ENCODE data around the gene ADISSP.

Gene ADISSP

GRCh38 chr20:3775457-3776108 lies 8.0 kb upstream of the ADISSP start:
- no peak for TF ChIP-seq CTCF (IDR thresholded peaks at IDR 0.05; ENCODE audit: low read length)
- TF ChIP-seq EZH2 (IDR thresholded peaks at IDR 0.05; ENCODE audit: borderline replicate concordance, low read length): no peak
- Histone ChIP-seq H3K36me3 (ENCODE audit: insufficient read depth, low read length) (no peaks in the 10 kb centered on the region; the same call in 1 of the 2 replicates), H3K27ac (ENCODE audit: low read depth, low read length, poor library complexity, severe bottlenecking) (no peak overlapping the region), H3F3A (ENCODE audit: insufficient read depth, low read length) (no peaks in the 10 kb centered on the region), H3K9me3 (ENCODE audit: low read length) (no peaks in the 10 kb centered on the region), H3K4me1 (ENCODE audit: insufficient read depth, low read length, severe bottlenecking) (peaks cover 17% of the 10 kb centered on the region), H3K9ac (ENCODE audit: low read length) (no peak overlapping the region), H4K20me1 (ENCODE audit: insufficient read depth, low read length) (no peaks in the 10 kb centered on the region), H3K27me3 (ENCODE audit: insufficient read depth, low read length) (peaks cover 7% of the 10 kb centered on the region), H3K79me2 (ENCODE audit: insufficient read depth, low read length) (no peaks in the 10 kb centered on the region), H2AFZ (ENCODE audit: low read length) (no peak overlapping the region), H3K4me2 (ENCODE audit: low read length) (no peak overlapping the region), H3K9me2 (ENCODE audit: low read depth, low read length) (no peaks in the 10 kb centered on the region), H3K4me3 (ENCODE audit: low read depth, low read length, poor library complexity, severe bottlenecking) (no peak overlapping the region)

GRCh38 chr20:3771552-3772058 lies 4.1 kb upstream of the ADISSP start:
- no peak for TF ChIP-seq EZH2 (IDR thresholded peaks at IDR 0.05; ENCODE audit: borderline replicate concordance, low read length)
- TF ChIP-seq CTCF (IDR thresholded peaks at IDR 0.05; ENCODE audit: low read length): no peak
- Histone ChIP-seq H3K36me3 (ENCODE audit: insufficient read depth, low read length) (no peaks in the 10 kb centered on the region; the same call in 1 of the 2 replicates), H3K27me3 (ENCODE audit: insufficient read depth, low read length) (no peaks in the 10 kb centered on the region), H3K9me3 (ENCODE audit: low read length) (no peaks in the 10 kb centered on the region), H4K20me1 (ENCODE audit: insufficient read depth, low read length) (no peaks in the 10 kb centered on the region), H3K9me2 (ENCODE audit: low read depth, low read length) (no peaks in the 10 kb centered on the region), H3K4me3 (ENCODE audit: low read depth, low read length, poor library complexity, severe bottlenecking) (no peak overlapping the region), H3K9ac (ENCODE audit: low read length) (no peak overlapping the region), H3K4me1 (ENCODE audit: insufficient read depth, low read length, severe bottlenecking) (peaks cover 12% of the 10 kb centered on the region), H3K4me2 (ENCODE audit: low read length) (no peak overlapping the region), H2AFZ (ENCODE audit: low read length) (no peak overlapping the region), H3F3A (ENCODE audit: insufficient read depth, low read length) (no peaks in the 10 kb centered on the region), H3K79me2 (ENCODE audit: insufficient read depth, low read length) (no peaks in the 10 kb centered on the region), H3K27ac (ENCODE audit: low read depth, low read length, poor library complexity, severe bottlenecking) (no peak overlapping the region)

GRCh38 chr20:3768342-3769130 lies 983 bp upstream of the ADISSP start:
- H3K9me2 ChIP-seq (ENCODE audit: low read depth, low read length): no peaks in the 10 kb centered on the region
- no peaks in the 10 kb centered on the region; the same call in none of the 2 replicates for H3K36me3 ChIP-seq (ENCODE audit: insufficient read depth, low read length)
- peaks cover 24% of the 10 kb centered on the region for H3K4me1 ChIP-seq (ENCODE audit: insufficient read depth, low read length, severe bottlenecking)
- H4K20me1 ChIP-seq (ENCODE audit: insufficient read depth, low read length): no peaks in the 10 kb centered on the region
- H3K4me2 ChIP-seq (ENCODE audit: low read length): peak overlapping the region; percentile 85
- peak overlapping the region; percentile 83 for H3K4me3 ChIP-seq (ENCODE audit: low read depth, low read length, poor library complexity, severe bottlenecking)
- H3K27me3 ChIP-seq (ENCODE audit: insufficient read depth, low read length): no peaks in the 10 kb centered on the region
- TF ChIP-seq EZH2 (IDR thresholded peaks at IDR 0.05; ENCODE audit: borderline replicate concordance, low read length) (no peak), CTCF (IDR thresholded peaks at IDR 0.05; ENCODE audit: low read length) (peak; percentile 76)
- peak overlapping the region; percentile 69 for H3K27ac ChIP-seq (ENCODE audit: low read depth, low read length, poor library complexity, severe bottlenecking)
- H2AFZ ChIP-seq (ENCODE audit: low read length): no peak overlapping the region
- H3K9me3 ChIP-seq (ENCODE audit: low read length): no peaks in the 10 kb centered on the region
- H3K9ac ChIP-seq (ENCODE audit: low read length): peak overlapping the region; percentile 77
- no peaks in the 10 kb centered on the region for H3F3A ChIP-seq (ENCODE audit: insufficient read depth, low read length)
- H3K79me2 ChIP-seq (ENCODE audit: insufficient read depth, low read length): no peaks in the 10 kb centered on the region

Measured in OCI-LY1 (cell line).